GM18951 (cell line): ENCODE data around the gene LYZL6.
"Not testable (repeated sequence)": the region's sequence is repeated elsewhere in the genome, so short reads cannot be mapped to it uniquely, and the experiment has no call there.

Experiments
- POLR2A ChIP-seq: IDR thresholded peaks from 4 replicates; pipeline ENCODE4 v1.6.1; 2011; ENCODE audit warnings: mild to moderate bottlenecking; ENCODE audit not compliant: insufficient read length, insufficient read depth; ENCODE audit errors: extremely low read depth
- in situ Hi-C: fragments of 300-500 bp; cut with MboI; formaldehyde crosslinking; loops from one replicate; pipeline ENCODE4 v1.12.0; 2022; ENCODE audit warnings: low sequenced_read_pairs, mixed read lengths, inconsistent platforms; ENCODE audit not compliant: unreplicated experiment

The LYZL6 gene

GRCh38 chr17:35969558-35970380 lies 26.3 kb upstream of the LYZL6 start:
- in situ Hi-C loops: loop anchor here (5.0 to 25.0 kb wide), 2 partner anchors 178 to 518 kb away; partner anchors contain the start of gene ZNHIT3
- TF ChIP-seq POLR2A: no peak

- no peak for TF ChIP-seq POLR2A
- in situ Hi-C loops: loop anchor here (25.0 kb wide), 1 partner anchor 519 kb away; the partner anchor contains the start of gene ZNHIT3
Observed at GRCh38 chr17:35968520-35969054, 25.1 kb upstream of the LYZL6 start.

- in situ Hi-C loops: loop anchor here (25.0 kb wide), 1 partner anchor 522 kb away; the partner anchor contains the start of gene ZNHIT3
Observed at GRCh38 chr17:35965272-35965671, 21.8 kb upstream of the LYZL6 start.

GRCh38 chr17:35963663-35964062 lies 20.1 kb upstream of the LYZL6 start:
- in situ Hi-C loops: loop anchor here (25.0 kb wide), 1 partner anchor 524 kb away; the partner anchor contains the start of gene ZNHIT3

More at GRCh38 chr17:35965272-35965671, 21.8 kb upstream of the LYZL6 start:
- TF ChIP-seq POLR2A: no peak

GRCh38 chr17:35953720-35954119 lies 10.2 kb upstream of the LYZL6 start:
- in situ Hi-C loops: loop anchor here (25.0 kb wide), 1 partner anchor 534 kb away; the partner anchor contains the start of gene ZNHIT3
- no peak for TF ChIP-seq POLR2A

More at GRCh38 chr17:35963663-35964062, 20.1 kb upstream of the LYZL6 start:
- TF ChIP-seq POLR2A: no peak

GRCh38 chr17:35949401-35949800 lies 5.9 kb upstream of the LYZL6 start:
- TF ChIP-seq POLR2A: no peak
- in situ Hi-C loops: no loop called here

- no peak for TF ChIP-seq POLR2A
Observed at GRCh38 chr17:35948092-35948491, 4.6 kb upstream of the LYZL6 start.

GRCh38 chr17:35947156-35947585 lies 3.7 kb upstream of the LYZL6 start:
- no peak for TF ChIP-seq POLR2A
- in situ Hi-C loops: no loop called here

More at GRCh38 chr17:35948092-35948491, 4.6 kb upstream of the LYZL6 start:
- in situ Hi-C loops: no loop called here

GRCh38 chr17:35944151-35944550 lies 638 bp upstream of the LYZL6 start:
- in situ Hi-C loops: no loop called here
- TF ChIP-seq POLR2A: no peak

GRCh38 chr17:35942588-35943186 lies 826 bp downstream of the LYZL6 start:
- in situ Hi-C loops: no loop called here
- TF ChIP-seq POLR2A: no peak

- in situ Hi-C loops: not testable (repeated sequence)
Observed at GRCh38 chr17:35938492-35938891, 5.0 kb downstream of the LYZL6 start.

GRCh38 chr17:35936063-35936462 lies 7.5 kb downstream of the LYZL6 start:
- no peak for TF ChIP-seq POLR2A
- in situ Hi-C loops: no loop called here

- TF ChIP-seq POLR2A: no peak
Observed at GRCh38 chr17:35934760-35935159, 8.8 kb downstream of the LYZL6 start.

GRCh38 chr17:35932586-35932985 lies 10.9 kb downstream of the LYZL6 start:
- in situ Hi-C loops: no loop called here
- TF ChIP-seq POLR2A: no peak

More at GRCh38 chr17:35934760-35935159, 8.8 kb downstream of the LYZL6 start:
- in situ Hi-C loops: no loop called here
